Activated naive CD8-positive, alpha-beta T cell treated with anti-CD3 and anti-CD28 coated beads, Interleukin-2, amount 50 U/mL, for 16 hours (primary cell): ENCODE measurements around the gene TMEM62.

Source experiments
- DNase-seq: peaks from one replicate; pipeline ENCODE4 v3.0.0-alpha.2; 2020; ENCODE audit warnings: low read depth, low spot score

The TMEM62 gene

GRCh38 chr15:43133430-43134156, at the start of gene TMEM62:
Gene TMEM62, plus strand, starts transcription at chr15:43133586. Its CDS starts 217 bp downstream, at chr15:43133803.
- DNase-seq = peak; percentile 6

DNA sequence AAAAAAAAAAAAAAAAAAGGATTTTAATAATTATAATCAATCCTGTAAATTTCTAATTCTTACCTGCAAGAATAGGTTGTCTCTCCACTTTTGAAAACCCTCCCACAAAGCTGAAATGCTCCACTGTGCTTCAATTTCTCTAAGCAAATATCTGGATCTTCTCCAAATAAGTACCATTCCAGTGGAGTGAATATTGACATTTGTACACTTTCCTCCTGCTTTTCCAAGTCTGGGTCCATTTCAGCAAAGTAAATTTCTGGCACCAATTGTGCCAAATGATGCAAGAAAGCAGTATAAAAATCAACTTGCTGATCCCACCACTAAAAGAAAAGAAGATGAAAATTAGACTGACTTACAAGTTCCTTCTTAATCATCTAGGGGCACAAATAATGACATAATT, 47.5 kb upstream of the TMEM62 start:
- DNase-seq = no peak

DNA sequence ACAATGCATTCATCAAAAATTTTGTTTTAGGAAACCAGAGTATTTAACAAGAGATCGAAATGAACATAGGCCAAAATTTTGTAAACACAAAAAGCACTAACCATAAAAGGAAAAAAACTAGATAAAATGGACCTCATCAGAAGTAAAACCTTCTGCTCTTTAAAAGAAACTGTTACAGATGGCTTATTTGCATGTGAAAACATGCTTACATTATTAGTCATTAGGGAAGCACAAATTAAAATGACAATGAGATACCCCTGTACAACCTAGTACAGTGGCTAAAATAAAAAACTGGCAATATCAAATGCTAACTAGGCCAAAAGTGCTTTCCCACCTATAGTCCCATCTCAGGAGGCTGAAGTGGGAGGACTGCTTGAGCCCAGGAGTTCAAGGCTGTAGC, 46.8 kb upstream of the TMEM62 start:
- no peak for DNase-seq

DNA sequence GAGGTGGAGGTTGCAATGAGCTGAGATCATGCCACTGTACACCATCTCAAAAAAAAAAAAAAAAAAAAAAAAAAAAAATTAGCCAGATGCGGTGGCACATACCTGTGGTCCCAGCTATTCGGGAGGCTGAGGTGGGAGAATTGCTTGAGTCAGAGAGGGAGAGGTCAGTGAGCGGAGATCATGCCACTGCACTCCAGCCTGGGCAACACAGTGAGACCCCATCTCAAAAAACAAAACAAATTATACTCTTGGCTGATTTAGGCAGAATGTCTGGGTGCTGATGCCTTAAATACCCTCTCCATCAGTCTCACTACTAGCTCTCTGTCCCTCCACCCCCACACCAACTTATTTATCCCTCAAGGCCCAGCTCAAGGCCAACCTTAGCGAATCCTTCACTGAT, 41.5 kb upstream of the TMEM62 start:
- no peak for DNase-seq

DNA sequence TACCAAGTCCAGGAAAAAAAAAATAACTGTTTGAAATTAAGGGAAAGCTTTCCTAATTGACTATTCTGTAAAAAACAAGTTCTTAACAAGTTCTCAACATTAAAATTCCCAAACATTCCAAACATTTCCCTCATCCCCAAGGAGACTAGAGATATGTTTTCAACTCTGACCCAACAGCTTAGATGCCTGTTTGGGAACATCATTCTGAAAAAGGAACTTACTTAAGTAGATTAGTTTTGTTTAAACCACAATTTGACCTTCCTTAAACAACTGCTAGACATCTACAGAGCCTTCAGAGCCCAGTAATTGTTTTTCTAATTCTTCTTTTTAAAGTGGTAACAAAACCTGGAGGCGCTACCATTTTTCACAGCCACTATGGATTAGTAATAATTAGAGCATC, 40.4 kb upstream of the TMEM62 start:
- DNase-seq = no peak

- no peak for DNase-seq
Observed at GRCh38 chr15:43094416-43095030, 38.9 kb upstream of the TMEM62 start.

DNA sequence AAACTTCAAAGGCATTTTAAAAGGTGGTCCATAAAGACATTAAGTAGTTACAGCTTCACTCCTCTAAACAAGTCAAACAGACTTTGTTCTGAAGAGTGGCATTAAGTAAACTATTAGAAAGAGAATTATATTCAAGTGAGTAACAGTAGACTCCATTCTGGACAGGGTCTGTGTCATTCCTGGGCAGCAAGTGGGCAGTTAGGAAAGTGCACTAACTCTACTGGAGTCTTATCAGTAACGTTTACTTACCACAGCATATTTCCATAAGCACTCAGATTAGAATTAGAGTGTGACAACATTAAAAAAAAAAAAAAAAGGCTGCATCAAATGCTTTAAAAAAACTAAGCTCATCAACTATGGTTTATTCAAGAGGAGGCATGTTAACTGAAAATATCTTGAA, 38.1 kb upstream of the TMEM62 start:
- DNase-seq = no peak

- DNase-seq = no peak
Observed at GRCh38 chr15:43095708-43096347, 37.6 kb upstream of the TMEM62 start.

GRCh38 chr15:43096411-43096810, 37.0 kb upstream of the TMEM62 start:
- no peak for DNase-seq

DNA sequence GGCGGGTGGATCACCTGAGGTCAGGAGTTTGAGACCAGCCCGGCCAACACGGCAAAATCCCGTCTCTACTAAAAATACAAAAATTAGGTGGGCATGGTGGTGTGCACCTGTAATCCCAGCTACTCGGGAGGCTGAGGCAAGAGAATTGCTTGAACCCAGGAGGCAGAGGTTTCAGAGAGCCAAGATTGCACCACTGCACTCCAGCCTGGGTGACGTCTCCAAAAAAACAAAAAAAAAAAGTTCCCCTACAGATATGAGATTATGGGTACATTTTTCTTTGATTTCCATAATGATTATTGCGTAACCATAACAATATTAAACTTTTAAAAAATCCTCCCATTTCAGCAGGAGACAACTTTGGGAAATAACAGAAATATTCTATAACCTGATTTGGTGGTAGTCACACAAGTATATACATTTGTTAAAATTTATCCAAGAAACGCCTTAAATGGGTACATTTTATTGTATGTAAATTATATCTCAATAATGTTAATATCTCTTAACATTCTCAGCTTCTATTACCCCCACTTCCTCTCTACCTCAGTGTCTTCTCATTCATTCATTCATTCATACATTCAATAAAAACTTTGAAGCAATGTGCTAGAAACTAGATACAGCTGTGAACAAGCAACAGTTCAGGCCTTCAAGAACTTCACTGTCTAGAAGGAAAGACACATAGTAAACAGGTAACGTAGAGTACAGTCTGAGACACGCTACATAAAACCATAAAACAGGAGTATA, 34.1 kb upstream of the TMEM62 start:
- DNase-seq = no peak

DNA sequence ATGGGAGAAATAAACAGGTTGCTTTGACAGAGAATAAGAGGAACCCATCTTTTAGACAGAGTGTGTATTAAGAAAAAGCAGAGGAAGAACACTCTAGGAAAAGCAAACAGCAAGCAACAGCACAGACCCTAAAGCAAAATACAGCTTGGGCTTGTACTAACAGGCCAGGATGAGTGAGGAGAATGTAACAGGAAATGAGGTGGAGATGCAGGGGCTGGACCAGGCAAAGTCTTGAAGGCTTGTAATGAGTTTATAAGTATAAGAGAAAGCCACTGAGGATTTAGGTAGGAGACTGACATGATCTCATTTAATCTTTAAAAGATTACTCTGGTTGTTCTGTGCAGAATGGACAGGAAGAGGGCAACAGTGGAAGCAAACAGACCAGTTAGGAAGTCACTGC, 32.4 kb upstream of the TMEM62 start:
- DNase-seq = no peak

DNA sequence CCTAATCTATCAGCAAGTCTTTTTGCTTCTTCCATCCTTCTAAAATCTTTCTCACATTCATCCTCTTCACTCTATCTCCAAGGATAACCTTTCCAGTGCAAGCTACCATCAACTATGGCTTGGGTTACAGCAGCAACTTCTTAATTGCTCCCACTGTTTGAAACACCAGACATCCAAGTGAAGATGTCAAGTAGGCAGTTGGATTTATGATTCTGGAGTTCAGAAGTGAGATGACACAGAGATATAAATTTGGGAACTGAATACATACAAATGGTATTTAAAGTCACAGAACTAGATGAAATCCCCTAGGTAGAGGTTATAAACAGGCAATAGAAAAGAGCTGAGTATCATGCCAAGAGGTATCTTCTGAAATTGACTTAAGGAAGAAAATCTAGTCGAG, 31.2 kb upstream of the TMEM62 start:
- no peak for DNase-seq

DNA sequence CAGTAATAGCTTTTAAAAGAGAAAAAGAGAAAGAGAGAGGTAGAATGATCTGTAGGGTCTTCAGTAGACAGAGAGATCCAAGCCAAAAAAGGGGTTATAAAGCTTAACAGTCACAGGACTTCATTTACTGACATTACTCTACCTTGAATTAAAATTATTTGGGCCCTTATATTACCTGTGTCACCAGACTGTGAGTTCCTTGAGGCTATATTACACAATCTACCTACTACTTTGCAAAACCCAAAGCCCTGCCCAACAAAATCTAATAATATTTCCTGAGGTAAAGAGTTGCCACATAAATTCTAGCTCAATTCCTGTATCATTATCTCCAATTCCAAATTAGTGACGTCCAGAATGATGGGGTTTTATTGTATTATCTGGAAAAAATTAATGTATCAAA, 29.5 kb upstream of the TMEM62 start:
- no peak for DNase-seq

- DNase-seq = no peak
Observed at GRCh38 chr15:43104426-43104825, 29.0 kb upstream of the TMEM62 start.

DNA sequence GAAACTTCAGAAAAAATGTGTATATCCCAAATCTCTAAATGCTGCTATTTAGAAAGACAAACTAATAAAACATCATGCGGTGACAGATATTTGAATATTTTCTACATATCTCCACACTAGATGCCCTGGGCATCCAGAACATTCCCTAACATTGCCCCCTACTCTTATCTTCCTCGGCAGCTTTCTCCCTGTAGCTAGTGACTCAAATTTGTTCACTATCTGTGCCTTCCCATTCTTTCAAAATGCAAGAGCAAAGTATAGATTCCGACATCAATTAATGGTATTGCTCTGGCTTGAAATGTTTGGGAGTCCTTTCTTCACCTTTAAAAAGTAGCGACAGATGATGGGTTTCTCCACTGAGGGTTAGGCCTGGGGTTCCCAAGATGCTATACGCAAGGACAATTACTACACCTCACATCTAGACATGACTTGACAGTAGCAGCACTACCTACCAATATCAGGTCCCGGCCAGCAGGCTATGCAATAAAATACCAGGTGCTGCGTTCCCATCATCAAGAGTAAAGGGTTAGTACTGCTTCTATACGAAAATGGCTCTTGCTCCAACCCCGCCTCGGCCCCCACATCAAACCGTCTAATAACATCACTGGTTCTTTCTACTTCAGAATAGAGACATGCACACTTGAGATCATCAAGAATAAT, 28.2 kb upstream of the TMEM62 start:
- DNase-seq = no peak

DNA sequence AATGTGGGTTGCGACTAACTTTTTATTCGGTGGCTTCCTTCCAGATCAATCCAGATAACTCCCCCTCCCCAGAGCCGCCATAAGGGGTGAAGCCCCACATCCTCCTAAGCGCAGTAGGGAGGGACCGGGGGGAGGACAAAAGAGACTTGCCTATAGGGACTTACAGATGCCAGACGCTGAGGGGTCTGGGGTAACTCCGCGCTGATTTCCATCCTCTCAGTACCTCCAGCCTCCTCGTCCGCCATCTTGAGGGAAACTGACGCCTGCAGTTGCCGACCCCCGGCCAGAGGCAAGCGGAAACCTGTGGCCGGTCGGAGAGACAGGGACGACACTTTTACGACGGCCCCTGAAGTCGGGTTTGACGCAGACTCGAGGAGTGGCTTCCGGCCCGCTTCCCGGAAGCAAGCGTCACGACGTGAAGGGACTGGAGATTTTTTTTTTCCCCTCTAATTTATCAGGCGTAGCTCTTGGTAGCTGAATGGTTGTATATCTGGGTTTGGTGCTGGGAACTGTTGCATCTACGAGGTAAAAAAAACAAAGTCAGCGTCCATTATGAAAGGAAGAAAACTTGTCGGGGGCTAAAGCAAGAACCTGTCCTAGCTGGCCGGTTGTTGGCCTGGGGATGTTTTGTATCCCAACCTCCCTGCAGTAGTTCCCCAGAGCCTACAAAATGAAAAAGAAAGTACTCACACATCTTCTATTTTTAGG, 27.5 kb upstream of the TMEM62 start, which contains the start of gene UBR1:
TSS of gene UBR1 (minus strand) at position 261 of the 708 bp plus-strand sequence. CDS start at position 245, 16 bp downstream.
- DNase-seq = peak; percentile 75

GRCh38 chr15:43106486-43106829, 26.9 kb upstream of the TMEM62 start:
- DNase-seq = no peak

DNA sequence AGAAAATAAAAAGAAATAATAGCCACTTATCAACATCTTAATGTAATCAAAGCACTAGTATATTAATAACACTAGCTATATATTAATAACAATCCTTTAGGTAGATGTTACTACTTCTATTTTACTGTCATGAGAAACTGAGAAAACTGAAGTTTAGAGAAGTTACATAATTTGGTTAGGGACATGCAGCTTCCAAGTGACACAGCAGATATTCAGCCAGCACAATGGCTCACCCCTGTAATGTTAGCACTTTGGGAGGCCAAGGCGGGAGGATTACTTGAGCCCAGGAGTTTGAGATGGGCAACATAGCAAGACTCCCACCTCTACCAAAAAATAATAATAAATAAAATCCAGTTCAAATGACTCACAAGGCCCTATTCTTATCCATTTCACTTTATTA, 25.6 kb upstream of the TMEM62 start:
- no peak for DNase-seq

DNA sequence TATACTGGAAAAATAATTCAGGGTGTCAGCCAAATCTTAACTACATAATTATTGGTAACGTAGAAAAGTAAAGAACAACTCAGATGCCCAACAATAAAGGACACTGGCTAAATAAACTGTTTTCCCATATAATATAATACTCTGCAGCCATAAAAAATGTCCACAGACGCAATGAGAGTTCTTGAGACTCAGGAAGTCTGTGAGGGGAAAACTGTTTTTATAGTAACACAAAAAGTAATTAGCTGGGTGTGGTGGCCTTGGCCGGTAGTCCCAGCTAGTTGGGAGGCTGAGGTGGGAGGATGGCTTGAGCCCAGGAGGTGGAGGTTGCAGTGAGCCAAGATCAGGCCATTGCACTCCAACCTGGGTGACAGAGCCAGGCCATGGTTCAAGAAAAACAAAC, 22.0 kb upstream of the TMEM62 start:
- DNase-seq = no peak

GRCh38 chr15:43118286-43118685, 15.1 kb upstream of the TMEM62 start:
- no peak for DNase-seq

- no peak for DNase-seq
Observed at GRCh38 chr15:43118829-43119228, 14.6 kb upstream of the TMEM62 start.
